DOHH2 (cell line): Measurements from ENCODE around the gene MBP.

Source experiments
- EZH2phosphoT487 ChIP-seq: fragments of 200-600 bp; sonication (generic); IDR thresholded peaks from 2 replicates; pipeline ENCODE4 v1.6.1; 2017; ENCODE audit warnings: borderline replicate concordance, mild to moderate bottlenecking, antibody characterized with exemption, low read length, moderate library complexity, mixed read lengths
- TF ChIP-seq, protein P1 (sequence below): fragments of 200-600 bp; sonication (generic); IDR thresholded peaks from one replicate; pipeline ENCODE4 v1.5.1; 2014; ENCODE audit warnings: antibody characterized with exemption, mild to moderate bottlenecking, low read depth, low read length; ENCODE audit not compliant: poor library complexity, severe bottlenecking

- no peak for TF ChIP-seq EZH2phosphoT487
- TF ChIP-seq, protein P1, sequence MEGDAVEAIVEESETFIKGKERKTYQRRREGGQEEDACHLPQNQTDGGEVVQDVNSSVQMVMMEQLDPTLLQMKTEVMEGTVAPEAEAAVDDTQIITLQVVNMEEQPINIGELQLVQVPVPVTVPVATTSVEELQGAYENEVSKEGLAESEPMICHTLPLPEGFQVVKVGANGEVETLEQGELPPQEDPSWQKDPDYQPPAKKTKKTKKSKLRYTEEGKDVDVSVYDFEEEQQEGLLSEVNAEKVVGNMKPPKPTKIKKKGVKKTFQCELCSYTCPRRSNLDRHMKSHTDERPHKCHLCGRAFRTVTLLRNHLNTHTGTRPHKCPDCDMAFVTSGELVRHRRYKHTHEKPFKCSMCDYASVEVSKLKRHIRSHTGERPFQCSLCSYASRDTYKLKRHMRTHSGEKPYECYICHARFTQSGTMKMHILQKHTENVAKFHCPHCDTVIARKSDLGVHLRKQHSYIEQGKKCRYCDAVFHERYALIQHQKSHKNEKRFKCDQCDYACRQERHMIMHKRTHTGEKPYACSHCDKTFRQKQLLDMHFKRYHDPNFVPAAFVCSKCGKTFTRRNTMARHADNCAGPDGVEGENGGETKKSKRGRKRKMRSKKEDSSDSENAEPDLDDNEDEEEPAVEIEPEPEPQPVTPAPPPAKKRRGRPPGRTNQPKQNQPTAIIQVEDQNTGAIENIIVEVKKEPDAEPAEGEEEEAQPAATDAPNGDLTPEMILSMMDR, result no peak
Observed at GRCh38 chr18:77017355-77017754, 115.2 kb downstream of the MBP start.
